SK-N-SH (cell line): Measurements from ENCODE around the gene ZCWPW2. TPM values are rescaled to one million over a fixed set of nuclear protein-coding genes. Genes with fewer than 3 reads are reported as not detected.
A peak's percentile ranks its signal among the peaks of the same experiment; 100 is the strongest.

Experiments used
- CTCF ChIA-PET: fragments of 300-600, 350-600 bp; formaldehyde crosslinking; extraction: SDS; loops from one replicate; lab custom pipeline; 2021; lab: Yijun Ruan, JAX
- POLR2A ChIA-PET: fragments of 350-600 bp; sonication (Branson Sonifier 250); formaldehyde crosslinking; extraction: SDS; loops from one replicate; lab custom pipeline; 2020; ENCODE audit warnings: antibody characterized with exemption, inconsistent platforms; lab: Yijun Ruan, JAX
- DNase-seq: peaks from one replicate; pipeline ENCODE4 v3.0.0; 2012
- H2AFZ ChIP-seq: fragments of 200-600 bp; sonication (generic); 2 replicates; pipeline ENCODE4 v1.8.1; 2016; ENCODE audit warnings: antibody characterized with exemption, mild to moderate bottlenecking, low read depth
- H3F3A ChIP-seq: fragments of 200-600 bp; sonication (generic); replicated peaks from 2 replicates; pipeline ENCODE3; 2016; ENCODE audit warnings: antibody characterized with exemption, mild to moderate bottlenecking; ENCODE audit not compliant: insufficient read depth
- H3K27ac ChIP-seq, 2 experiments: fragments of 200-500 bp in 1 of 2; fragments of 200-600 bp in 1 of 2; sonication (Bioruptor generic) in 1 of 2; sonication (generic), shearing (Covaris generic) in 1 of 2; 2 replicates each; pipeline versions ENCODE4 v1.5.1 to v1.6.1; 2014 to 2016; ENCODE audit warnings: low read depth in 2 of 2, inconsistent platforms in 1 of 2, low read length in 1 of 2, mild to moderate bottlenecking in 1 of 2, mixed read lengths in 1 of 2
- H3K27me3 ChIP-seq: fragments of 200-600 bp; sonication (generic), shearing (Covaris generic); 2 replicates; pipeline ENCODE4 v1.6.1; 2016; ENCODE audit warnings: mixed run types; ENCODE audit not compliant: insufficient read depth
- H3K36me3 ChIP-seq, 2 experiments: fragments of 200-500 bp in 1 of 2; fragments of 200-600 bp in 1 of 2; sonication (Bioruptor generic) in 1 of 2; sonication (generic) in 1 of 2; replicated peaks in 1 of 2; 2 replicates each; pipeline versions ENCODE3 to v1.5.1; 2014 to 2016; ENCODE audit warnings: low read length in 1 of 2, mild to moderate bottlenecking in 1 of 2; ENCODE audit not compliant: insufficient read depth in 2 of 2, control insufficient read depth in 1 of 2
- H3K4me1 ChIP-seq, 2 experiments: fragments of 200-500 bp in 1 of 2; fragments of 200-600 bp in 1 of 2; sonication (Bioruptor generic) in 1 of 2; sonication (generic), shearing (Covaris generic) in 1 of 2; 2 replicates each; pipeline versions ENCODE4 v1.5.1 to v1.6.1; 2014 to 2016; ENCODE audit warnings: low read depth in 1 of 2, low read length in 1 of 2, mixed run types in 1 of 2; ENCODE audit not compliant: insufficient read depth in 2 of 2, control insufficient read depth in 1 of 2
- H3K4me2 ChIP-seq: fragments of 200-600 bp; sonication (generic), shearing (Covaris generic); 2 replicates; pipeline ENCODE4 v1.6.1; 2017; ENCODE audit warnings: mixed run types
- H3K4me3 ChIP-seq, 2 experiments: fragments of 200-500 bp in 1 of 2; fragments of 200-600 bp in 1 of 2; sonication (Bioruptor generic) in 1 of 2; sonication (generic), shearing (Covaris generic) in 1 of 2; 2 replicates each; pipeline versions ENCODE4 v1.5.1 to v1.8.1; 2014 to 2016; ENCODE audit warnings: low read depth in 2 of 2, inconsistent platforms in 1 of 2, low read length in 1 of 2, mild to moderate bottlenecking in 1 of 2, mixed read lengths in 1 of 2, moderate library complexity in 1 of 2
- H3K79me2 ChIP-seq: fragments of 200-600 bp; sonication (generic); 2 replicates; pipeline ENCODE4 v1.8.1; 2017; ENCODE audit warnings: mild to moderate bottlenecking; ENCODE audit not compliant: insufficient read depth
- H3K9ac ChIP-seq: fragments of 200-600 bp; sonication (generic); 2 replicates; pipeline ENCODE4 v1.6.1; 2017; ENCODE audit warnings: mixed run types
- H3K9me2 ChIP-seq: fragments of 200-600 bp; sonication (generic); 2 replicates; pipeline ENCODE4 v1.6.1; 2017; ENCODE audit warnings: mixed run types
- H3K9me3 ChIP-seq: fragments of 200-600 bp; sonication (generic); 2 replicates; pipeline ENCODE4 v1.6.1; 2017; ENCODE audit warnings: mixed run types, mild to moderate bottlenecking, moderate library complexity
- H4K20me1 ChIP-seq: fragments of 200-600 bp; sonication (generic); 2 replicates; pipeline ENCODE4 v1.6.1; 2017; ENCODE audit warnings: mild to moderate bottlenecking, mixed run types; ENCODE audit not compliant: insufficient read depth
- CHD2 ChIP-seq: fragments of 150-350 bp; IDR thresholded peaks from 2 replicates; pipeline ENCODE4 v1.6.1; 2018; ENCODE audit warnings: low read length; ENCODE audit not compliant: partially characterized antibody
- EP300 ChIP-seq, 2 experiments: IDR thresholded peaks; 2 replicates each; pipeline versions ENCODE4 v1.4.0 to v1.6.1; 2012; ENCODE audit warnings: borderline replicate concordance in 1 of 2, low read depth in 1 of 2, low read length in 1 of 2
- FOXJ3 ChIP-seq: sonication (generic); formaldehyde crosslinking; IDR thresholded peaks from 2 replicates; pipeline ENCODE4 v1.5.1; 2020; ENCODE audit warnings: mild to moderate bottlenecking, missing genetic modification reagents
- FOXM1 ChIP-seq: IDR thresholded peaks from 2 replicates; pipeline ENCODE4 v1.4.0; 2012; ENCODE audit warnings: low read depth, mild to moderate bottlenecking
- GABPA ChIP-seq: IDR thresholded peaks from 2 replicates; pipeline ENCODE4 v1.4.0; 2012; ENCODE audit warnings: low read depth, mild to moderate bottlenecking
- MXI1 ChIP-seq: IDR thresholded peaks from 2 replicates; pipeline ENCODE4 v1.6.1; 2012; ENCODE audit warnings: mild to moderate bottlenecking, low read depth, low read length, improper control_type of control experiment
- RAD21 ChIP-seq: IDR thresholded peaks from 2 replicates; pipeline ENCODE4 v1.6.1; 2012; ENCODE audit warnings: mild to moderate bottlenecking, low read length
- RCOR1 ChIP-seq: fragments of 150-350 bp; IDR thresholded peaks from 2 replicates; pipeline ENCODE4 v1.6.1; 2017; ENCODE audit warnings: antibody characterized with exemption, low read length
- SIN3A ChIP-seq: IDR thresholded peaks from 2 replicates; pipeline ENCODE4 v1.6.1; 2012; ENCODE audit warnings: low read depth, mild to moderate bottlenecking, low read length, moderate library complexity, borderline replicate concordance
- polyA plus RNA-seq, 3 experiments: library from polyadenylated mRNA; depleted of rRNA; stranded (reverse); fragments of >200 nt; gene quantifications; 2 replicates each; pipeline ENCODE4 v1.2.3, GENCODE V29; 2012
- TF ChIP-seq, protein P1 (sequence below): fragments of 200-600 bp; sonication (generic); IDR thresholded peaks from 2 replicates; pipeline ENCODE4 v1.6.1; 2017; ENCODE audit warnings: antibody characterized with exemption, mild to moderate bottlenecking, moderate library complexity
- TF ChIP-seq, protein P2 (sequence below): IDR thresholded peaks from 2 replicates; pipeline ENCODE4; 2012
- TF ChIP-seq, protein P3 (sequence below): IDR thresholded peaks from 2 replicates; pipeline ENCODE4 v1.4.0; 2012; ENCODE audit warnings: low read depth
- TF ChIP-seq, protein P4 (sequence below): IDR thresholded peaks from 2 replicates; pipeline ENCODE4 v1.6.1; 2012; ENCODE audit warnings: mild to moderate bottlenecking, low read depth, low read length, moderate library complexity

The ZCWPW2 gene
- polyA plus RNA-seq, 1 of the 3 experiments (the other 2 are of a cell fraction): 0.13 TPM

DNA sequence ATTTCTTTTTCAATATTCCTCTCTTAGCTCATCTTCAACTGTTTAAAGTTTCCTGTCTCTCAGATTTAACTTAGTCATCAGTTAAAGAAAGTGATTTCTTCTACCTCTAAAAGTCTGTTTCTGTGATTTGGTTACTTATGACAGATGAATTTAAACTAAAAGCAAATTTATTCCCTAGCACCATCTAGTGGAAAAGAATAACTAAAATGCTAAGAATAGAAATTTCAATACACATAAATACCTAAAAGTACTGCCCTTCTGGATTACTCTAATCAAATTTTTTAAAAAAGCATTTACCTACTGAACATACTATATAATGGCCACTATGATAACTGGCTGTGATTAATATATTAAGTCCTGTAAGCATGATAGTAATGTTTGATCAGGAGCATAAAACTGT is 14.0 kb upstream of the ZCWPW2 start:
- Histone ChIP-seq H3K4me2 (no peak overlapping the region), H3K27ac (no peak overlapping the region), H3K9ac (no peak overlapping the region), H2AFZ (no peak overlapping the region), H4K20me1 (no peaks in the 10 kb centered on the region), H3K9me3 (no peaks in the 10 kb centered on the region), H3F3A (peaks cover 6% of the 10 kb centered on the region), H3K9me2 (no peaks in the 10 kb centered on the region), H3K4me3 (no peak overlapping the region), H3K27me3 (no peaks in the 10 kb centered on the region), H3K4me1 (no peaks in the 10 kb centered on the region), H3K79me2 (no peaks in the 10 kb centered on the region), H3K36me3 (peaks cover 61 to 77% of the 10 kb centered on the region in 2 experiments)
- POLR2A ChIA-PET: no interaction called here
- no peak for DNase-seq
- TF ChIP-seq FOXM1 (no peak), GABPA (no peak), MXI1 (no peak), FOXJ3 (CRISPR knock-in tag) (no peak), SIN3A (no peak), EP300 (IDR thresholded peaks at IDR 0.05; ENCODE audit: borderline replicate concordance in 1 of 2, low read depth in 1 of 2, low read length in 1 of 2) (no peak), RAD21 (peak; percentile 6; the same call in 1 of the 2 replicates), RCOR1 (no peak), CHD2 (no peak)
- TF ChIP-seq, protein P1, sequence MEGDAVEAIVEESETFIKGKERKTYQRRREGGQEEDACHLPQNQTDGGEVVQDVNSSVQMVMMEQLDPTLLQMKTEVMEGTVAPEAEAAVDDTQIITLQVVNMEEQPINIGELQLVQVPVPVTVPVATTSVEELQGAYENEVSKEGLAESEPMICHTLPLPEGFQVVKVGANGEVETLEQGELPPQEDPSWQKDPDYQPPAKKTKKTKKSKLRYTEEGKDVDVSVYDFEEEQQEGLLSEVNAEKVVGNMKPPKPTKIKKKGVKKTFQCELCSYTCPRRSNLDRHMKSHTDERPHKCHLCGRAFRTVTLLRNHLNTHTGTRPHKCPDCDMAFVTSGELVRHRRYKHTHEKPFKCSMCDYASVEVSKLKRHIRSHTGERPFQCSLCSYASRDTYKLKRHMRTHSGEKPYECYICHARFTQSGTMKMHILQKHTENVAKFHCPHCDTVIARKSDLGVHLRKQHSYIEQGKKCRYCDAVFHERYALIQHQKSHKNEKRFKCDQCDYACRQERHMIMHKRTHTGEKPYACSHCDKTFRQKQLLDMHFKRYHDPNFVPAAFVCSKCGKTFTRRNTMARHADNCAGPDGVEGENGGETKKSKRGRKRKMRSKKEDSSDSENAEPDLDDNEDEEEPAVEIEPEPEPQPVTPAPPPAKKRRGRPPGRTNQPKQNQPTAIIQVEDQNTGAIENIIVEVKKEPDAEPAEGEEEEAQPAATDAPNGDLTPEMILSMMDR: peak; percentile 59
- TF ChIP-seq, protein P2, sequence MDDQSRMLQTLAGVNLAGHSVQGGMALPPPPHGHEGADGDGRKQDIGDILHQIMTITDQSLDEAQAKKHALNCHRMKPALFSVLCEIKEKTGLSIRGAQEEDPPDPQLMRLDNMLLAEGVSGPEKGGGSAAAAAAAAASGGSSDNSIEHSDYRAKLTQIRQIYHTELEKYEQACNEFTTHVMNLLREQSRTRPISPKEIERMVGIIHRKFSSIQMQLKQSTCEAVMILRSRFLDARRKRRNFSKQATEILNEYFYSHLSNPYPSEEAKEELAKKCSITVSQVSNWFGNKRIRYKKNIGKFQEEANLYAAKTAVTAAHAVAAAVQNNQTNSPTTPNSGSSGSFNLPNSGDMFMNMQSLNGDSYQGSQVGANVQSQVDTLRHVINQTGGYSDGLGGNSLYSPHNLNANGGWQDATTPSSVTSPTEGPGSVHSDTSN: no peak
- TF ChIP-seq, protein P3, sequence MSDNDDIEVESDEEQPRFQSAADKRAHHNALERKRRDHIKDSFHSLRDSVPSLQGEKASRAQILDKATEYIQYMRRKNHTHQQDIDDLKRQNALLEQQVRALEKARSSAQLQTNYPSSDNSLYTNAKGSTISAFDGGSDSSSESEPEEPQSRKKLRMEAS: no peak
- TF ChIP-seq, protein P4, sequence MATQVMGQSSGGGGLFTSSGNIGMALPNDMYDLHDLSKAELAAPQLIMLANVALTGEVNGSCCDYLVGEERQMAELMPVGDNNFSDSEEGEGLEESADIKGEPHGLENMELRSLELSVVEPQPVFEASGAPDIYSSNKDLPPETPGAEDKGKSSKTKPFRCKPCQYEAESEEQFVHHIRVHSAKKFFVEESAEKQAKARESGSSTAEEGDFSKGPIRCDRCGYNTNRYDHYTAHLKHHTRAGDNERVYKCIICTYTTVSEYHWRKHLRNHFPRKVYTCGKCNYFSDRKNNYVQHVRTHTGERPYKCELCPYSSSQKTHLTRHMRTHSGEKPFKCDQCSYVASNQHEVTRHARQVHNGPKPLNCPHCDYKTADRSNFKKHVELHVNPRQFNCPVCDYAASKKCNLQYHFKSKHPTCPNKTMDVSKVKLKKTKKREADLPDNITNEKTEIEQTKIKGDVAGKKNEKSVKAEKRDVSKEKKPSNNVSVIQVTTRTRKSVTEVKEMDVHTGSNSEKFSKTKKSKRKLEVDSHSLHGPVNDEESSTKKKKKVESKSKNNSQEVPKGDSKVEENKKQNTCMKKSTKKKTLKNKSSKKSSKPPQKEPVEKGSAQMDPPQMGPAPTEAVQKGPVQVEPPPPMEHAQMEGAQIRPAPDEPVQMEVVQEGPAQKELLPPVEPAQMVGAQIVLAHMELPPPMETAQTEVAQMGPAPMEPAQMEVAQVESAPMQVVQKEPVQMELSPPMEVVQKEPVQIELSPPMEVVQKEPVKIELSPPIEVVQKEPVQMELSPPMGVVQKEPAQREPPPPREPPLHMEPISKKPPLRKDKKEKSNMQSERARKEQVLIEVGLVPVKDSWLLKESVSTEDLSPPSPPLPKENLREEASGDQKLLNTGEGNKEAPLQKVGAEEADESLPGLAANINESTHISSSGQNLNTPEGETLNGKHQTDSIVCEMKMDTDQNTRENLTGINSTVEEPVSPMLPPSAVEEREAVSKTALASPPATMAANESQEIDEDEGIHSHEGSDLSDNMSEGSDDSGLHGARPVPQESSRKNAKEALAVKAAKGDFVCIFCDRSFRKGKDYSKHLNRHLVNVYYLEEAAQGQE: no peak
- CTCF ChIA-PET: interaction anchor here (0.7 to 2.7 kb wide), 3 partner anchors 14 to 1171 kb away, joined by 3 to 16 read pairs (median 8); partner anchors contain the start of genes AZI2 and ZCWPW2
